Activated CD4-positive, alpha-beta T cell treated with anti-CD3 and anti-CD28 coated beads for 1 hour (primary cell): Measurements from ENCODE around the gene CAMKMT.

Experiments used
- DNase-seq: peaks from one replicate; pipeline ENCODE4 v3.0.0-alpha.2; 2020

CAMKMT gene

DNA sequence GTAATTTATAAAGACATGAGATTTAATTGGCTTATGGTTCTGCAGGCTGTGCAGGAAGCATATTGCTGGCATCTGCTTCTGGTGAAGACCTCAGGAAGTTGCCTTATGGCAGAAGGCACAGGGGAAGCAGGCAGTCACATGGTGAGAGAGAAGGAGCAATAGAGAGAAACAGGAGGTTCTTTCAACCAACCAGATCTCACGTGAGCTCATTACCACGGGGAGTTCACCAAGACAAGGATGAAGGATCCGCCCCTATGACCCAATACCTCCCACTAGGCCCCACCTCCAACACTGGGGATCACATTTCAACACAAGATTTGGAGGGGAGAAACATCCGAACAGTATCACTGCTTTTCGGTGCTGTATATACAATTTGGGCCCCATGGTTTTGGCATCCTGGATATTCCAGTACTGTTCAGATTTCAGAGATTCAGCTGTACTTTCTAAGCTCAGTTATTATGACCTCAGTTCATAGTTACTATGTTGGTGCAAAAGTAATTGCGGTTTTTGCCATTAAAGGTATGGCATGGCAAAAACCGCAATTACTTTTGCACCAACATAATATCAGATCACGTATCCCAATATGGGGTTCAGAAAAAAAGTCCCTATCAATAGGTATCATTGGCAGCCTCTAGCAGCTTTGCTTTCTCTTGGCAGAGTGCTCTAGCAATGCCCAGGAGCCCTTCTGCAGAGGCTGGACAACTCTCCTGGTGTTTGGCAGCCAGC, 390.2 kb downstream of the CAMKMT start:
- DNase-seq: no peak

DNA sequence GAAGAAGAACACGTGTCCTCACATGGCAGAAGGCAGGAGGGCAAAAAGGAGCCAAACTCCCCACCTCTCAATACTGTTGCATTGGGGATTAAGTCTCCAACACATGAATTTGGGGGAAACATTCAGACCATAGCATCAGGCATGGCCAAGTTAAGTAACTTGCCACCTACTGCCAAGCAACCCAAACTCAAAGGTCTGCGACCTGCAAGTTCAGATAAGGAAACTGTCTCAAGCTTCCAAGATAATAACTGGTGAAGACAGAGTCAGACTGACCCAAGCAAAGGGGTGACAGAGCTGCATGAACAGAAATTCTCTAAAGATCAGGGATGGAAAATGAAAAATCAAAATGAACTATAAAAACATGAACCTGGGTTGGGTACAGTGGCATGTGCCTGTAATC, 391.0 kb downstream of the CAMKMT start:
- no peak for DNase-seq

DNA sequence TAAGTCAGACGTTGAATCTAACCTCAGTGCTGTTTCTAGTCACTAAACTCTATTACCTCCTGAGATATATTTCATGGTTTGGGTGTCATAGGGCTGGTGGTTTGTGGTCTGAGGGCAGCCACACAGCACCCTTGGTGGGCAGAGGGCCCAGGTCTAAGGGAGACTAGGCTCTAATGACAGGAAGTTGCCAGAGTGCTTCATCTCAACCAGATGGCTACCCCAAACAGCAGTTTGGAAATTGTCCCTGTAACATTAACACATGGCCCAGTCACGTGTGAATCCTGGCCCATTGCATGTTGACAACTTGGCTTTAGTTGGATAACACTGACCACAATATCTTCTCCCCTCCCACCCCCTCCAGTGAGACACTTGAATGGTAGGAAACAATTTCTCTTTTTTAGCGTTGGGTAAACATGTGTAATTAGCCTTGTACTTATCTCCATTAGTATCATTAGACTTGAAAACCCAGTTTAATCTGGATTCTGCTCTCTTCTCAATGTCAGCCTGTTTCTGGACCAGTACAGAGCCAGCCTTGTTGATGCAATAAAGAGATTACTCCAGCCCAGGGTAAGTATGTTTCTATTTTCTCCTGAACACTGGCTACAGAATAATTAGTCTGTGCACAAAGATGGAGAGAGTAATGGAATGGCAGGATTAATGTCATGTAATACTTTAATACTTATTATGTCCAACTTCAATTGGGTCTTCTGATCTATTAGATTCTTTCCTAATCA, 392.0 kb downstream of the CAMKMT start:
- no peak for DNase-seq

DNA sequence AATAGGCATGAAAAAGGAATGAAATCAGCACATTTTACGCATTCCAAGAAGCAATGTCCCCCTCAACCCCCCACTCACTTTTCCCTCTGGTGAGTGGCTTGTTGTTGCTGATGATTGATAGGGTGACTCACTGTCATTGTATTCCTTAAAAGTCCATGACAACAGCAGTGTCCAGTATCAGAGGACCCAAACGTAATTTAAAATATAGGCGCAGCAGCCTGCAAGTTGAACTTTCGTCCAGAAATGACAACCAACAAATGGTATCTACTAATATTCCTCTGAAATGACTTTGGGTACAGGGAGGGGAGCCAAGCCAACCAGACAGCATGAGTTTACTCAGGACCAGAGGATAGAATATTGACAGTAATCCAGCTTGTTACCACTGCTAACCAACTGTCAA, 396.8 kb downstream of the CAMKMT start:
- no peak for DNase-seq

DNA sequence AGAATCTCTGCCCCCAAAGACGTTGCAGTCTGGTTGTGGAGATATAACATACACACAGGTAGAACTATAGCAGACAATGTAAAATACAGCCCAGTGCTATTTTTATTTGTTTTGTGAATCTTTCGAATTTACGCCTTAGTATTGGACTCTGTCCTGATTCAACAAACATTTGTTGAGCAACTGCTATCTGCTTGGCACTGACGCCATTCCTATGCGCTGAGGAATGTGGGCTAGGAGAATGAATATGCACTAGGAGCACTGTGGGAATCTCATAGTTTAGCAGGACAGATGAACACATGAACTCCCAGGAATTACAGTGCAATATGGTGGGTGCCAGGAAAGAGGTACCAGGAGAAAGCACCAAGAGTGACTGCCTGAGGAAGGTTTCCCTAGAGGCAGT, 398.1 kb downstream of the CAMKMT start:
- no peak for DNase-seq

DNA sequence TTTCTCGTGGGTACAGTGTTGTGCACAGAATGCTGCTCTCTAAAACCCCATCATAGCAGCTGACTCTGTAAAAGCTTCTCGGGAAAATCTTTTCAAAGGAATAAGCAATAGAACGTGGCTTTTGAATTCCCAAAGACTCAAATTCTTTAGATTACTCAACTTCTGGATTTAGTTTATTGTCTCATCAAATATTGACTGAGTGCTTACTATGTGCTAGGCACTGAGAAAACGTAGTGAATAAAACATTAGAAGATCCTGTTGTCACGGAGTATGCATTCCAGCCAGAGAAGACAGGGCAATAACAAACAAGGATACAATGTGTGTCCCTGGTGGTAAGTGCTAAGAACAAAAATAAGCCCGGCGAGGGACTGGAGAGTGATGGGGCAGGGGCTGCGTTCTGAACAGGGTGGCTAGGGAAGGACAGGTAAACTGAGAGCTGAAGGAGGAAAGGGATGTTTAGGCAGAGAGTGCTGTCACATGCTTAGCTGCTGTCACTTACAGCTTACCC, 401.6 kb downstream of the CAMKMT start:
- DNase-seq: no peak

DNA sequence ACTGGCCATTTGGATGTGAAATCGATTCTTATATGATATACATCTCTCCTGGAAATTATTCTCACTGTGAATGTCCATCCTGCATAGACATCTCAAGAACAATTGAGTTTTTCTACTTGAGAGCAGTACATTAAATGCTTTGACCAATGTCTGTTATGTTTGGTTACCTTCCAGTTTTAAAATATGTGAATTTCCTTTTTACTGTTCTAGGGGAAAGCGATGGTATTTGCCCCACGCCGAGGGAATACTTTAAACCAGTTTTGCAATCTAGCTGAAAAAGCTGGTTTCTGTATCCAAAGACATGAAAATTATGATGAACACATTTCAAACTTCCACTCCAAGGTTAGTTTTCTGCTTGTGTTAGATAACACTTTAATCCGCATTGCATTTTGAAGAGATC, 404.5 kb downstream of the CAMKMT start:
- no peak for DNase-seq

DNA sequence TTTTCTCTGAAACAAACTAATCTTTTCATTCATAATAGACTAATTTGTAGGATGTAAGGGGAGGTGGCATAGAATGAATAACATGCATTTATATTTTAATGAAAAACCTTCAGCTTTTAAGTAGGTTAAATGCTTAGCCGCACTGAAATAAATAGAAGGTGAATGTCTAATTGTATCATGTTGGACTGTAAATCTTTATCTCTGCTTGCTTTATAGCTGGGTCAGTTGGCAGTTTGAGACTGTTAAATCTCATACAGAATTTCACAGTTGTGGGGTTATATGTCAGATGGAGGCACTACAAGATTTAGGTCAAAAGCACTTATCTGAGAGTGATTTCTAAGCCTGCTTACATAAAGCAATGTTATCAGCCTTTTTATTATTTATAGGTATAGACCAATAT, 405.0 kb downstream of the CAMKMT start:
- no peak for DNase-seq

DNA sequence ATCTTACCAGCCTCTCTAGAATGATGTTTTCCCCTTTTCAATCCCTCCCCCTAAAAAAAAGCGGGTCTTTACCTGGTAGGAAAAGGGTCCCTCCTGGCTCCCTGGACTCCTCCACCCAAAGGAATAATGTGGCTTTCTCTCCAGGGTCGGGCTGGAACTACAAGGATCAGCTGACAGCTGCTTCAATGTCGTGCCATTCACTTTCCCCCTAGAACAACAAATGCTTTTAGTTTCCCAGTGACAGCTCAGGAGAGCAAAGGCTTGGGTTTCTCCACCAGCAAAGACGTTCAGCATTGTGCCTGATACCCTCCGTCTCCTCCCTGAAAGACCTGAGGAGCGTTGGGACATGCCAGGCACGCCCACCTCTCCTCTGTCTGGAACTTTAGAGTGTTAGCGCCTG, 405.9 kb downstream of the CAMKMT start:
- DNase-seq: no peak

DNA sequence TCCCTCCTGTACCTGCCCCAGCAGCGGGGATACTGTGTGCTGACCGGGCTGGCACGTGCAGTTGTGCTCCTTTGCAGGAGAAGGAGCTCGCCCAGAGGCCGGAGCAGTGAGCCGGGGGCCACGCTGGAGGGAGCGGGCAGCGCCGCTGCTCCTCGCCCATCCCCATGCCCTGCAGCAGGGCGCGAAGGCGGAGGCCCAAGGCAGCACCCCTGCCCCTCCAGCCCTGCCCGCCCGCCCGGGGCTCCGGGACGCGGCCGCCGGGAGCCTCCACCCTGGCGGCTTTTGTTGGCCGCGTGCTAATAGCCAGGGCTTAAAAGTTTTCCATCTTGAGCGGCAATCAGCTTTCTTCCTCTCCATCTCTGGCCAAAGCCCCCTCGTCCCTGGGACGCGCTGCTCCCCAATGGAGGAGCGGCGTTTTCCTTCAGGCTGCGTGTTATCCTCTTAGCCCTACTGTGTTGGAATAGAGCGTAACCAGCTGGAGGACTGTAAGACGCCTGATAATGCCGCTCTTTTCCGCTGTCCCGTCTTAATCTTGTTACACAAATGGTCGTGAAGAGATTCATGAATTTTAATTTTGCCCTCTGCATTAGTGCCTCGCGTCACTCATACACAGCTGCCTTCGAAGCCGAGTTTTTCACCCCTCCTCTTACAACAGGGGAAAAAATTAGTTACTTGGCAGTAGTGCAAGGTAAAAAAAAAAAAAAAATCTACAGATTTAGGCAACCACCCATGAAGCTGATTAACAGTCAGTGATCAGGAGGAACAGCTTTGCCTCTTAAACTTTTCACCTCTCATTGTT, 406.9 kb downstream of the CAMKMT start:
- no peak for DNase-seq

DNA sequence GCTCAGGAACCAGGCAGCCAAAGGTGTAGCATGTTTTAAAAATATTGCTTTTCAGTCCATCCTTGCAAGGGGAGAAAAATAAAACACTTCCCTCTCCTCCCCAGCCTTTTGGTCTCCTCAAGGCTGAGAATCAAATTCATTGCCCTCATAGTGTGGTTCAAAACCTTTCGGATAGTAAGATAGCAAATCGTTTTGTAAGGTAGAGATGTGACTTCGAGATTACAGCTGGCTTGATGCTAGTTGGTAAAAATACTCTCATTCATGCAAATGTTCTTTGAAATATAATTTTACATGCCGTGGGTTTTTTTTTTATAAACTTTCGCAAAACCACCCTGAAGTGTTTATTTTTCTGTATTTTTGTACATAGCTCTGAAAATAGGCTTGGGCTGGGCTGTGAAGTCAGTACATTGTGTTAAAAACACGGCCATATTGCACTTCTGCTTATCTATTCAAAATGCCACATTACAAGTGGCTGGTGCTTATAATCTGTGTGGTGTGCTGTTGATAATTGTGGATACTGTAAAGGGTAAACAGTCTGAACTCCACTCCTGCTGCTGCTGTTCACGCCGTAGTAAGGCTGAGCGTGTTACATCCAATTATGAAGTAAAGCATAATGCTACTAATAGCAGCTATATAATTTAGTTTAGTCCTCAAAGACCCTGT, 407.7 kb downstream of the CAMKMT start:
- no peak for DNase-seq

DNA sequence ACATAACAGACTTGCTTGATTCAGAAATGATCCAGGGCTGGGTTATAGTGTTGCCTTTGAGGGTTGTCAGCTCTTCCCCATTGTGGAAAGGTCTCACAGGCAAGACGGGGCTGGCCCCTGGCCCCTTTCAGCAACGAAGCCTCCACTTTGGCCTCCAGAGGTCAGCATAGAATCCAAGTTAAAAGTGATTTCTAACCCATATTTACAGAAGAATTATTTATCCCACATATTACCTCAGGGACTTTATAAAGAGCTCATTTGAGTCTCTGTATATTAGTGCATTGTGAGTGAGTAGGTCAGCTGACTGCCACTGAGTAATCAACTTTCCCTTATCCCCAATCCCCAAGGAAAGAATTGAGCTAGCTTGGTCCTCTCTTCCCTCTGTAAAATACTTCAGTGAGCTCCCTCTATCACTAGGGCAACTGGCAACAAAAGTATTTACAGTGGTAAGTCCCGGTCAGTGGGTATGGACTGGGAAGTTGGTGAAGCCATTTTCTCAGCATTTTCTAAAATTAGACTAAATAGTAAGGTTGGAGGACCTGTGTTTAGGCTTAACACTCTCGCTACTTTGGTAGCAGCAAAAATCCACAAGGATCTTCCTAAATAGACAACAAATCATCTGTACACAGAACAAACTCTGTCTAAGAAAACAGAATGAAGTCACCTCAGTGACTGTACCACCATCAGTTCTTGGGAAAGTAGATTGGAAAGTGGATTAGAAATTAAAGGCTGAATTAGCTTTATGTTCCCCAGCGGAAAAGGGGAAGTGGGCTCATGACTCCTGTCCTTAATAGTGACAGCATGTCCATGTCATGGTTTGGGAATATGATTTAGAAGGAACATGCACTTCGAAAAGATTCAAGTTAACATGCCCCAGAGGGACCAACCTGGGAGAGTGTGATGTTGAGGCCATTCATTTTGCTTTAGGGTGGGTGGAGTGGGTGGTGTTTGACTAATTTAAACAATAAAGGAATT, 408.8 kb downstream of the CAMKMT start:
- DNase-seq: no peak

DNA sequence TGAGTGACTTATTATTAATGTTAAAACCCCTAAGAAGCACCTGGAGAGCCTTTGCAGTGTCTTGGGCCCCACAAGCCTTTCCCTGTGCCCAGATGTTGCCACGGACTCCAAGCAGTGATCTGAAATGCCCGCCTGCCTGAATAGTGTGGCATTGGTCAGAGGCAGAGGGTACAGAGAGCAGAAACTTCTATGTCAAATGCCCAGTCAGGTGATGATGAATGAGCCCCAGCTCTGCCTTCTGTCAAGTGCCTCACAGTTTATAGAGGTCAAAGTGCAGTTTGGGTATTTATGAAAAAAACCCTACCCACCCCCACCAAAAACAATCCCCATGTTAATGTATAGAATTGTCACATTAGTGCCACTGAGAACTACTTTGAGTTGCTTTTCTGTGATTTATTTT, 409.8 kb downstream of the CAMKMT start:
- no peak for DNase-seq

DNA sequence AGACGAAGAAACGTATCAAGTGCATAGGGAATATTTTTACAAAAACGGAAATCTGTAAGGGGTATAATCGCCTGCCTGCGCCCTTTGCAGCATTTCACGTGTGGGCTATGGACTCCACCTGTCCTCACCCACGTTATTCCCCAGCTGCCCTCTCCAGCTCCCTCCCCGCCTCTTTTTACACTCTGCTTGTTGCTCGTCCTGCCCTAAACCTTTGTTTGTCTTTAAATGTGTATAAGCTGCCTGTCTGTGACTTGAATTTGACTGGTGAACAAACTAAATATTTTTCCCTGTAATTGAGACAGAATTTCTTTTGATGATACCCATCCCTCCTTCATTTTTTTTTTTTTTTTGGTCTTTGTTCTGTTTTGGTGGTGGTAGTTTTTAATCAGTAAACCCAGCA, 410.4 kb downstream of the CAMKMT start:
- no peak for DNase-seq

DNA sequence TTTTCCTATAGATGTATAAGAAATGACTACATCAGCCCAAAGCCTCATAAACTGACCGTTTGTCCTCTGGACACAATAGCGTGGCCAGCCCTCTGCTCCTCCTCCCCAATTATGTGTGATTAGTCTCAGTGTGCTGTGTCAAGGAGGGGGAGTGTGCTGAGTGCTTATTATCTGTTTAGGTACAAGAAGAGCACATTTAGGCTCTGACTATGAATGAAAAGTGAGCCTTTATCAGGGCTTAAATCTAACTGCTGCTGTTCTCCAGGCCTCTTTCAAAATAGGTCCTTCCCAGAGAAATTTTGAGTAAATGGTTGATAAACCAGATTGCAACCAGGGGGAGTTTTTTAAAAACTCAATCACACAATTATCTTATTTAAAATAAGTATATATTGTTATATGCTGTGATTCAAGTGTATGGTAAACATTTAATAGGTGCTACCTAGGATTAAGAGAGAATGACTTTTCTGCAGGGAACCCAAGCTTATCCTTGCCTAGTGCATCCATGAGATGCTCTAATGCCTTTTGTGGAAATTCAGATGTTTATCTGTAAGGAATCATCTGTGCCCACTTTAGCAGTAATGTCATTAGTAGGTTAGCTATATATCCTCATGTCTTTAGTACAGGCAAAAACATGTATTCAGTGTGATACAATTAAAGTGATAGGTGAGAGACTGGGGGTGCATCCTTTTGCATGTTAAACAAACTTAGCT, 411.1 kb downstream of the CAMKMT start:
- DNase-seq: no peak

DNA sequence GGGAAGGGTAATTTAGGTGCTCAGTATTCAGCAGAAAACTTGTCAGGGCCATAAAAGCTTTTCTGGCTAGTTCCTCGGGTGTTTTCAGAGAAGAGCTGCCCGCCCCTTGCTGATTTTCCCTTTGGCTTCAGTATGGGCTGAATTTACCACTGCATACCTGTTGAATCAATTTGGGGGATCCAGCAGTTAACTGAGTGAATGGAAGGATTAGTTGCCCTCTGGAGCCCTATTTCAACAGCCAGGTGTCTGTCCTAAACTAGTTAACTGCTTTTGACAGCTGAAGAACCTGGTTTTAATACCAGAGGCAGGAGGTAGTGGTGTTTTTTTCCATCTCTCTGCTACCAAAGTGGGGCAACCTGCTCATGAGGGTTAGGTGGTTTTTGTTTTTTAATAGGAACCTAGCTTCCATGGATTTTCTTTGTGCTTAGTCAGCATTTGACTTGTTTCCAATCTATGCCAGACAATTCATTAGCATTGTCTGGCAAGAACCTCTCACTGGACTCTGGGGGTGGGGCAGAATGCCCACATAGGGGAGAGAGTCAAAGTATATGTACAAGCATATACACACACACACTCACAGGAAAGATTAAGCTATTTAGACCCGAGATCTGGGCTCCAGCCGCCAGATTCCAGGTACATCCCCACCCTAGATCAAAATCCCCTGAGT, 413.2 kb downstream of the CAMKMT start:
- no peak for DNase-seq

DNA sequence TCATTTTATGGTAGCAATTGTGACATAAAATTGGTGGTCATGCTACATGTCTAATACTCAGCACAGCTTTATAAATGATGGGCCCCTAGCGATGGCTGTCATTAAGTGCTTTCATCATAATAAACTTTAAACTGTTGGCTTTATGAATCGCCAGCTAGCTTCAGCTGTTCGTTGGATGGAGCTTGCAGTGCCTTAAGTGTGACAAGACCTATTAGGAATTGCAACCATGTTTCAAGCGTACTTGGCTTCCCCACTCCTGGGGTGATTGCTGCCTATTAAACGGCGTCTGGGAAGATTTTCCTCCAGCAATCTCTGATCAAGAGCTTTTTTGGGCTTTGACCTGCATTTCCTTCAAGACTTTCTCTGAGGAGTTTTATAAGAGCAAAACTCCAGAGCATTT, 415.3 kb downstream of the CAMKMT start:
- DNase-seq: no peak

DNA sequence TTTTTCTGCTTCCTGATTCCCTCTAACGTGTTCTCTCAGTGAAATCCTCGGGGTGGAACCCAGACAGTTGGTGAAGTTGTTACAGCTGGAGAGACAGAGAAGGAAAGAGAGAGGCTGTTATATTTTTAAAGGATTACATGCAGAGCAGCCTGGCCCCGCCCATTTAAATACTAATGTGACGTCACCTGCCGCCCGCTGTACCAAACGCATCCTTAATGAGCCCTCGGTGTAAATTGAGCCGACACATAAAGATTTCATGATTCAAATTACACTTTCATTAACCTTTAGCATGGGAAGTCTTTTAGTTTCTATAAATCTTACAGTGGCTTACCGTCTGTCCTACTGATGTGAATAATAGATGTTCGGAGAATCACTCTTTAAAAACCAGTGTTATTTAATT, 415.8 kb downstream of the CAMKMT start:
- no peak for DNase-seq

DNA sequence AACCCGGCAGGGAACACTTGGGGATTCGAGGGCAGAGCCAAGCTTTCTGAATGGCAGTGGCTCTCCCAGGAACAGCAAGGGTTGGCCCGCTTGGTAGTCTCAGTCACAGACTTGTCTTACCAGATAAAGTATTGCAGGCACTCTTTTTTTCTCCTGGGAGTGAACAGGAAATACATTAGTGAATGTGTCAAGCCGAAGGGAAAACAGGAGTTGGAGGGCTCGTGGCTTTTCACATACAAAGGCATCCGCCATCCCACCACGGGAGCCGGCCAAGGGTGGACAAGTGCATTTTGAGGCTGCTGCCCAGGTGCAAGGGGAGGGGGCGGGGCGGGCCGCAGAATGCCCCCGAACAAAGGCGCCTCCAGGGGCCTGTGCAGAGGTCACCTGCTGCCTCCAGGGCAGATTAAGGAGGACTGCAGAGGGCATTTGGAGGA, 416.5 kb downstream of the CAMKMT start:
- DNase-seq: no peak

DNA sequence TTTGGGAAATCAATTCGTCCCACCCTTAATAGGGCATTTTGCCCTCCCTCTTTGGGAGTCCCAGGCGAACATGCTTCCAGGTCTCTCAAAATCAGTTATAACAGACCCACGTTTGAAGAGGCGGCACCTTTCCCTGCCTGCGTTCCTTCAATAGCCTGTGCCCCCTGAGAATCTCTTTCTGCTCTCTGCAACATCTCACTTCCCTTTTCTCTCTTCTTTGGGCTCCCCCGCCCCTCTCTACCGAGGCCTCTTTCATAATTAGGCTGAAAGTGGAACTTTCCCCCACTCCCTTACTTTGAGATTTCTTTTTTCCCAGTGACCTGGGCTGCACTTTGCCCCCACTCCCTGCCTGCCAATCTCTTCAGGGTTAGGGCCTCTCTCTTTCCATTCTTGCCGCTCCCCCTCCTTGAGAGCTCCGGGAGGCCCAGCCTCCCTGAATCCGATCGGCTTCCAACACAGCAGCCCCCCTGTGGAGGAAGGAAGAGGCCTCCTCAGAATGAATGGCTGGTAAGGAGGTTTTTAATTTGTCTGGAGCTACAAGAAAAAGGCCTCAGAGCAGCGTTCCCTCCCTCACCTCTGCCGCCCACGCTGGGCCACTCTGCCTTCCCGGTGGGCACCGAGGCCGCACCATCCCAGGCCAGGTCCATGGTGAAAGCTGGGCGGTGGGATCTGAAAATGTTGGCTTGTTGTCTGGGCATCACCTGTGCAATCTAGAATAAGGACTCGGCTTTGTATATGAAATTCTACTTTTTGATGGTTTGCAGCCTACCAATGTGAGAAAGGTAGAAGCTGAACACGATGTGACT, 417.1 kb downstream of the CAMKMT start:
- no peak for DNase-seq
